Right renal cortex interstitium (tissue), 3 donors: ENCODE measurements around the gene SLC5A4. TPM values are rescaled to one million over a fixed set of nuclear protein-coding genes. Genes with fewer than 3 reads are reported as not detected.
A peak's percentile ranks its signal among the peaks of the same experiment; 100 is the strongest.
"Not testable (repeated sequence)": the region's sequence is repeated elsewhere in the genome, so short reads cannot be mapped to it uniquely, and the experiment has no call there.

ENCODE experiments used
- DNase-seq, 3 donors: peaks; one replicate each; pipeline ENCODE4 v3.0.0-alpha.2; 2013; ENCODE audit warnings: low read depth in 3 of 3, low spot score in 2 of 3
- polyA plus RNA-seq, 3 donors: library from polyadenylated mRNA; unstranded; fragments of 120-200 nt; gene quantifications; one replicate each; pipeline ENCODE4 v1.2.1, GENCODE V29; 2013; ENCODE audit not compliant: insufficient read length in 3 of 3

The SLC5A4 gene
- polyA plus RNA-seq, result 1 to 10 TPM in 2 of 3 donors, under 1 TPM in 1; 0.64 to 1.5 (median 1.0) TPM

DNA sequence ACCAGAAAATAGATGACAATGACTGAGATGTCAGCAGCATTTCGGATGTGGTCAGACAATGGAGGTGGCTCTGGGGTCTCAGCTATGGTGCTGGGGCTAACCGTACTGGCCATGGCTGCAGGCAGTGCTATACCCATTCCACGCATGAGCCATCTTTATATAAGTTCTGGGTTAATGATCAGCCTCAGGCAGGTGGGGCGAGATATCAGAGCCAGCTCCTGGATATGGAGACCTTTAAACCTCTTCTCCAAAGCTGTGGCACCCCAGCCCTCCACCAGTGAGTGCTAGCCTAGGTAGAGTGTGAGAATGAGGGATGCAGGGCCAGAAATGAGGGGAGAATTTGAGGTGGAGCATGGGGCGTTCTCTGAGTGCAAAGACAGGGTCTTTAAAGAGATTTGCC lies at the start of gene SLC5A4:
TSS of gene SLC5A4 (minus strand) at position 131 of the 400 bp plus-strand sequence. CDS start at position 113, 18 bp downstream.
- no peak for DNase-seq

DNA sequence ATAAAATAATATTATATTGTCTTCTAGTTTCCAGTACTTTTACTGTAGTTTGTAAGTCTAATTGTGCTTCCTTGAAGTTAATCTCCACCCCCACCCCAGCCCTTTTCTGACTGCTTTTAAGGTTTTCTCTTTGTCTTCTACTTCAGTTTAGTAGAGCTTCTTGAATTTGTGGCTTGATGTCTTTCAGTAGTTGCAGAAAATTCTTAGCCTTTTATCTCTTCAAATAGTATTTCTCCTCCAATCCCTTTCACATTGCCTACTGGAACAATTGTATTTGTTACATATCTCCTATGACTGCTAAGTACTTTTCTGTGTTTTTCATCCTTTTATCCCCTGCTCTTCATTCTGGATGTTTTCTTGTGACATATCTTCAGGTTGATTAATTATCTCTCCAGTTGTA lies 38.8 kb upstream of the SLC5A4 start:
- DNase-seq, result not testable (repeated sequence)

DNA sequence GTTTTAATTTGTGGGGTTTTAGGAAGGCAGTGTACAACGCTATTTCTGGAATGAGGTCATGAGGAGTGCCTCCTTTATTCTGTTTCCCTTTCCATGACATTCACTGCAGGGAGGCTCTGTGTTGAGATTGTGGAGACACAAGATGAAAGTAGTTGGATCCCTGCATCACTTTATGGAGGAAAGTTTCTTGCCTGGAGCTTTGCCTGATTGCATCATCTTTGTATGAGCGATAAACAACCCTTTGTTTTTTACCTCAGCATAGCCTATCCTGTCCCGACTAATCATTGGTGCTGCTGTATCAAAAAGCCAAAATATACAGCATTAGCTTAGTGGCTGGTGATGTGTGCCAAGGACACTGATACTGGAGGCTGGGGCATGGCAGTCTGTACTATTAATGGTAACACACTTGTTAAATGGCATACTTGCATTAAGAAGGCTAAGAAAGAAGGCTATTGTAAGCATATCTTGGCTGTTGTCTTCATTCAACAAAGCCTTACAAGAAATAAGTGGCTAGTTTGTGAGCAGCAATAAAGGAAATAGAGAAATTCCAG lies 31.2 kb upstream of the SLC5A4 start:
- DNase-seq, result no peak

DNA sequence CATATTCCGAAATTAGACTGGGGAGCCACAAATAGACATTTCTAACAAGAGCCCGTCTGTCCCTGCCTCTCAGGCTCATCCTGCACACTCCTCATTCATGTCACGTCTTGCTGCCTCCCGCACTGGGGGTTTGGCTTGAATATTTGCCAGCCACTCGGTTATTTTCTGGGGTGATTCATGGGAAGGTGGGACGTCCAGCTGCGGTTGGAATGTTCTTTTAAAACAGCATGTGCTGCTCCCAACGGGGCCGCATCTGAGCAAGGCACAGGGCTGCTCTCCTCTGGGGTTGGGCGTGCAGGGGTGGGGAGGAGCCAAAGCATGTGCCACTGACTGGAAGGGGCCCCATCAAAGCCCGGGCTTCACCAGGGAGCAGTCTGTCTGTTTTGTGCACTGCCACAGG lies 25.9 kb upstream of the SLC5A4 start:
- DNase-seq, result no peak

DNA sequence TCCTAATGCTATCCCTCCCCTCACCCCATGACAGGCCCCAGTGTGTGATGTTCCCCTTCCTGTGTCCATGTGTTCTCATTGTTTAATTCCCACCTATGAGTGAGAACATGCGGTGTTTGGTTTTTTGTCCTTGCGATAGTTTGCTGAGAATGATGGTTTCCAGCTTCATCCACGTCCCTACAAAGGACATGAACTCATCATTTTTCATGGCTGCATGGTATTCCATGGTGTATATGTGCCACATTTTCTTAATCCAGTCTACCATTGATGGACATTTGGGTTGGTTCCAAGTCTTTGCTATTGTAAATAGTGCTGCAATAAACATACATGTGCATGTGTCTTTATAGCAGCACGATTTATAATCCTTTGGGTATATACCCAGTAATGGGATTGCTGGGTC lies 20.2 kb upstream of the SLC5A4 start:
- not testable (repeated sequence) for DNase-seq

DNA sequence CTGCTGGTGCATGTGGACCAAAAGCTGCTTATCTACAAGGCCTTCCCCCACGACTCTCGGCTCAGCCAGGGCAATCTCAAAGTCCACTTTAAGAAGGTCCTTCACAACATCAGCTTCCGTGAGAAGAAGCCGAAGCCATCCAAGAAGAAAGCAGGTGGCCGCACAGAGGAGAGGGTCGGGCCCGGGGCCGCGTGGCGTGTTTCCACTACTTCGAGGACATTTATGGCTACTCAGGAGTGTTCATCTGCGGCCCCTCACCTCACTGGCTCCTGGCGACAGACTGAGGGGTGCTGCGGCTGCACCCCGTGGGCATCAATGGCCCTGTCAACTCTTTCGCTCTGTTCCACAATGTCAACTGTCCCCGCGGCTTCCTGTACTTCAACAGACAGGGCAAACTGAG lies 16.2 kb upstream of the SLC5A4 start:
- no peak for DNase-seq

DNA sequence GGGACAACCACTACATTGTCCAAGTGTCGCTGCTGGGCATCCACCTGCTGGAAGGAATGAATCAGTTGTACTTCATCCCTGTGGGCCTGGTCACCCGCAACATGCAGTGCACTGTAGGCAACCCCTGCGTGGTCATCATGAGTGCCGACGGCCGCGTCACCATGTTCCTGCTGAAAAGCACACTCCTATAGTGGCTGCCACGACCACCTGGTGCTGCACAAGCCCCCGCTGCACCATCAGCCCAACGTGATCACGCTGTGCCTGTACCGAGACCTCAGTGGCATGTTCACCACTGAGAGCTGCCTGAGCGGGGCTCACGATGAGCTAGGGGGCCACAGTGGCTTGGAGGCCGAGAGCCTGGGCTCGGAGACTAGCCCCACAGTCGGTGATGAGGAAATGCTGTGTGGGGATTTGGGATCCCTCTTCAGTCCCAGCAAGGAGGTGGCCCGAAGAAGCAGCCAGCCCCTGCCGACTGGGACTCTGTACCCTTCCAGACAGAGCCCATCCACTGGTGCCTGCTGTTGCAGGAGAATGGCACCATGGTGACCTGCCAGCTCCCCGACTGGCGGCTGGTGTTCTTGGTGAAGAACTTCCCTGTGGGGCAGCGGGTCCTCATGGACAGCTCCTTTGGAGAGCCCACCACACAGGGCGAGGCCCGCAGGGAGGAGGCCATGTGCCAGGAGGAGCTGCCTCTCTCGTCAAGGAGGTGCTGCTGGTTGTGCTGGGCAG lies 15.7 kb upstream of the SLC5A4 start:
- no peak for DNase-seq

DNA sequence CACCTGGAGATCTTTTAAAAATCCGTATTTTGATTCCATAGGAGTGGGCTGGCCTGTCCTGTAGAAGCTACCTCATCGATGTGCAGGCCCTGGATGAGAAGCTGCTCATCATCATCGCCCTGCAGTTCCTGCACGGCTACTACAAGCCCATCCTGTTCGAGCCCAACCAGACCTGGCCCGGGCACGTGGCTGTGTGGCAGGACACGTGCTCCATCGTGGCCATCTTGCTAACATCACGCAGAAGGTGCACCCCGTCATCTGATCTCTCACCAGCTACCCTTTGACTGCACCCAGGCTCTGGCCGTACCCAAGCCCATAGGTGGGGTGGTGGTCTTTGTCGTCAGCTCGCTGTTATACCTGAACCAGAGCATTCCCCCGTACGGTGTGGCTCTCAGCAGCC lies 14.2 kb upstream of the SLC5A4 start:
- no peak for DNase-seq

DNA sequence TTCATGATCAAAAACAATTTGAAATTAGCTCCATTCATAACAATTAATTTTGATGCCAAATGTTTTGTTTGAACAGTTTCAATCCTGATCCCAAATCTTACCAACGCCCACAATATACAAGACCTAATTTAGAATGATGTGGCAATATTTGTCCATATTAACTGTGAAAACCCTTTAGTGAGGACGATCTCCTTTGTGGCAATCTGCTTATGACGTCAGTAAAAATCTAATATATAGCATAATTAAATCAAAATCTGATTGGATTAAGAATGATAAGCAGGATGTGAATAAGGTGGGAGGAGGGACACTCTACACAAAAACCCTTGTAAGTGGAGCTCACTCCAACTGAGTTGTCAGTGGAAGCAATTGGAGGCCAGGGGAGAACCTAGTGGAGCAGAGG lies 11.9 kb upstream of the SLC5A4 start:
- DNase-seq, result no peak

DNA sequence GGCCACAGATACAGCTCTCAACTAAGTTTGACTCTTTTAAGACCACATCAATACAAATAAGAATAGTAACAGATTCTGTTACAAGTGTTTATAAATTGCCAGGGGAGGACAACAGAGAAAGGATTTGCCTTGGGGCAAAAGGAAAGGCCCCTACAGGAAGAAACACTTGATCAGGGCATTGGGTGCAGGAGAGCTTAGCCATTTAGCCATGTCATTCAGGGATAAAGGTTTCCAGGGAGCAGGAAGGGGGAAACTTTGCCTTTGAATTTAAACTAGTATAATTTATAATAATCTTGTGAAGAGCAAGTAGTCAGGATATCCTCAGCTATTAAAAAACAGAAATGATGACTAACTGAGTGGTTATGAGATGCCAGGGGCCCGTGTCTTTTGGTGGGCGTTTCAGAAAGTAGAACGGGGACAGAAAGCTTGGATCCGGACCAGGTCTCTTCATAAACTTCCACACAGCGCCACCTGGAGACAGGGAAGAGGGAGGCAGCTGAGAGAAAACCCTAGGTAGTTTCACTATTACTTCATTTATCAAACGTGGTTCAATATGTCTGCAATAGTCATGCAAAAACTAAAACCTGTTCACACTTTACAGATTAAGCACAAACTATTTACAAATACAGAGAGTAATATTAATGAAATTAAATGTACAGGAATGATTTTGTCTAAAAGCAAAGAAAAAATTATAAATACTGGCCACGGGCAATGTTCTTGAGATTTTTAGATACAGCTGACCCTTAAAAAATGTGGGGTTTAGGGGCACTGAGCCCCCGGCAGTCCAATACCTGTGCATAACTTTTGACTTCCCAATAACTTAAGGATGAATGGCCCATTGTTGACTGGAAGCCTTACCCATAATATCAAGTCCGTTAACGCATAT lies 11.0 kb upstream of the SLC5A4 start:
- DNase-seq, result peak; percentile 21 to 51 (median 48)

DNA sequence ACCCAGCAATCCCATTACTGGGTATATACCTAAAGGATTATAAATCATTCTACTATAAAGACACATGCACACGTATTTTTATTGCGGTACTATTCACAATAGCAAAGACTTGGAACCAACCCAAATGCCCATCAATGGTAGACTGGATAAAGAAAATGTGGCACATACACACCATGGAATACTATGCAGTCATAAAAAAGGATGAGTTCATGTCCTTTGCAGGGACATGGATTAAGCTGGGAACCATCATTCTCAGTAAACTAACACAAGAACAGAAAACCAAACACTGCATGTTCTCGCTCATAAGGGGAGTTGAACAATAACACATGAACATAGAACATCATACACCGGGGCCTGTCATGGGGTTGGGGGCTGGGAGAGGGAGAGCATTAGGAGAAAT lies 8.5 kb upstream of the SLC5A4 start:
- not testable (repeated sequence) for DNase-seq

DNA sequence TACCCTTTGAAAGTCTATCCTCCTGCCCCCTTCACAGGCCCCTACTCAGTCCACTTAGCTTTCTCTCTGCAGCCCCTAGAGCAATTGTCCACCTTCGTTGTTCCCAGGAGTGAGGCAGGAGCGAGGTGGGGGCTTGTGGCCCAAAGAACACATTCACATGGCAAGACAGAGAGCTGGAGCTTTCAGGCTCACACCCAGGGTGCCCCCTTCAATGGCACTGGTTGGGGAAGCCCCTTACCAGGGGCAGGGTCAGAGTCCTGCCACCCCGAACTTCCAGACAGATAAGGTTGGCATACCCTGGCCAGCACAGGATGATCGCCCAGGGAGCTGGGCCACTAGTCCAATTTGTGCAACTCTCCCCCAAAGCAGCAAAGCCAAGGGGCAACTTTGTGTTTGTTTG lies 6.2 kb upstream of the SLC5A4 start:
- DNase-seq, result no peak

DNA sequence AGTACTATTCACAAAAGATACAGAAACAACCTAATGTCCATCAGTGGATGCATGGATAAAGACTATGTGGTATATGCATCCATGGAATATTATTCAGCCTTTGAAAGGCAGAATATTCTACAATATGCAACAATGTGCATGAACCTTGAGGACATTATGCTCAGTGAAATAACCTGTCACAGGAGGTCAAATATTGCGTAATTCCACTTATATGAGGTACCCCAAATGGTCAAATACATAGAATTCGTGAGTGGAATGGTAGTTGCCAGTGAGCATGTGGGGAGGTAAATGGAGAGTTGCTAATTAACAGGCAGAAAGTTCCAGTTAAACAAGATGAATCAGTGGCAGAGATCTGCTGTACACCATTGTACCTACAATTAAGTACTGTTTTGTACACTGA lies 3.6 kb upstream of the SLC5A4 start:
- DNase-seq, result no peak

DNA sequence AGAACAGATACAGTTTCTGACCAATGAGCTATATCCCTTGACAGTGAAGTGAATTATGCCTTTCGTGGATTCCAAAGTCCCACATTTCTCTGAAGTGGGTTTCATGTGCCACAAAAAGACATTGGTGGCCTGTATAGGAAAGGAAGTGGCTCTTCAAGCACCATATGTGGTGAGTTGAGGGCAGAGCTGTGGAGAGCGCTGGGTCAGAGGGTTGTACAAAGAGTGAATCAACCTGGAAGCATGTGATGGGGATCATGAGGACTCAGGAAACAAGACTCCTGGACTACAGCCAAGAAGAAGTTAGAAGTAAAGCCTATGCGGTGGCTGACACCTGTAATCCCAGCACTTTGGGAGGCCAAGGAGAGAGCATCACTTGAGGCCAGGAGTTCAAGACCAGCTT lies 579 bp upstream of the SLC5A4 start:
- DNase-seq, result no peak

DNA sequence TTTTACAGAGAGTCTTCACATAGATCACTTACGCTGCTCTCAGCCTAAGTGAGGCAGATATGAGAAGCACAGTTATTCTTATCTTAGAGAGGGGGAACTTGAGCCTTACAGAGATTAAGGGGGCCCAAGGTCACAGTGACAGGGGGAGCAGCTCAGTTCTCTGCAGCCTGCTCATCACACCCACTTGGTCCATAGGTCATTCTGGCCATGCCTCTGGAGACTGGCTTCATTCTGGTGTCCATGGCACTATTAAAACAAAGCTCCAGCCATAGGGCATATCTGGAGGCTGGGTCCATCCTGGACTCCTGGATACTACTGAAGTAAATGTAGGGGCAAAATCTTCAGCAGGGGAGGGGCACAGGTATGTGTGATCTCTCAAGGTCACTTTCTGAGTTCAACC lies 5.9 kb downstream of the SLC5A4 start:
- no peak for DNase-seq

DNA sequence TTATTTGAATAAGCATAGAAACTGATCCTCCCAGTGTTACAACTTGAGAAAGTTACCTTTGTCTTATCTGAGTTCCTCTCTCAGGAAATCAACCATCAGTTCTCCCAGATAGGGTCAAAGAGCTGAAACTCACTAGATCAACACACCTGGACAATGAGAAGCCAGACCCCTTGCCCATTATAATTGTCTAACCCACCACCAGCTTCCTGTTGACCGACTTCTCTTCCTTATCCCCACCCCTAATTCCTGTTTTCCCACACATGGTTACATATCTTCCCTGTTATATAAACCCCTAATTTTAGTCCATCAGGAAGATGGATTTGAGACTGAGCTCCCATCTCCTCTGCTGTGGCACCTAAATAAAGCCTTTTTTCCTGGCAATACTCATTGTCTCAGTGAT lies 6.9 kb downstream of the SLC5A4 start:
- no peak for DNase-seq

DNA sequence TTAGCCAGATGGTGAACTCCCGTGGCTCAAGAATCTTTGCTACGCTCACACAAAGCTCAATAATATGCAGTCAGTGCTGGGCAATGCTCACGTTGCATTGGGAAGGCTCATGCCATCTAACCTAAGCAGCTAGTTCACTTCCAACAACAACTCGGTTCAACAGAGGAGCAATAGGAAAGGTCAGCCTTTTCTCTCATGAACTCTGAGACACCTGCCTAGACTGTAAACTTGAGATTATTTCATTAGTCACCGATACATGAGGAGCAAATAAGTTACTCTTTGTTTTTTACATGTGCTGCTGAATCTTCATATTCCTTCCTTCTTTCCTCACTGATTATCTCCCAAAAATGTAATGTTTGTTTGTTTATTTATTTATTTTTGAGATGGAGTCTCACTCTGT lies 9.0 kb downstream of the SLC5A4 start:
- DNase-seq, result no peak

DNA sequence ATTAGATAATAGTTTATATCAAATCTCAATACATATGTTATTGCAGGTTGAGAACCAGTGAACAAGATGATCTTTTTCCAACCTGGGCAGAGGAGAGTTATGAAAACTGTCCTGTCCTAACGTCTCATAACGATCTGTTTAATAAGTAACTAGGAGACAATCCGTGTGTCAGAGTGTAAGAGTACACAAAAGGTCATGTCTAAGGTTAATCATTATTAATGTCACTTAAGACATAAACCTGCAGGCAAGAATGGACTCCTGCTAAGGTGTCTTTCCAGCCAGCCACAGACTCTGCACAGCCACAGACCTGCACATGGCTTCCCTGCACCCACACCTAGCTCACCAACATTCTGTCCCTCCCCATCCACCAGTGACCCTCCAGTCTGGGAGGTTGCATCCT lies 10.1 kb downstream of the SLC5A4 start:
- DNase-seq, result no peak

DNA sequence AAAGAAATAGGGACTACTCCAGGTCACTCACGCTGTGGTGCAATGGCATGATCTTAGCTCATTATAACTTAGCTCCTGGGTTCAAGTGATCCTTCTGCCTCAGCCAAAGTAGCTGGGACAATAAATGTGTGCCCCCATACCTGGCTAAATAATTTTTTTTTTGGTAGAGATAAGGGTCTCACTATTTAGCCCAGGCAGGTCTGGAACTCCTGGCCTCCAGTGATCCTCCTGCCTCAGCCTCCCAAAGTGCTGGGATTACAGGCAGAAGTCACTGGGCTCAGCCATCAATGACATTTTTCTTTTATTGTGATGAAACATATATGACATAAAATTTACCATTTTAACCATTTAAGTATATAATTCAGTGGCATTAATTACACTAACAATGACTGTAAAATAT lies 10.6 kb downstream of the SLC5A4 start:
- no peak for DNase-seq

DNA sequence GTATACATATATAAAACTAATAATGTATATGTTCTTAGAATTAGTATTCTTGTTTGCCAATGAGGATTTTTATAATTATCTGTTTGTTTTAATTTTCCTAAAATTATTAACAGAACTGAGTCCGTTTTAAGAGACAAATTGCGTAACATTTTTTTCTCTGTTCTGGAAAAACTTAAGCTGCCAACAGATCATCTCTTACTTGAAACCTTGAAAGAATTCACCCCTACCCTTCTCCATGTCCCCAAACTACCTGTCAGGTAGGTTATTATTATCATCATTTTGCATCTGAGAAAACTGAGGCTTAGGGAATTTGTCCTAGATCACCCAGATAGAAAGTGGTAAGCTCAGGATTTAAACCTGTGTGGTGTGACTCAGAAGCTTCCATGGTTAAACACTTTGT lies 14.7 kb downstream of the SLC5A4 start:
- no peak for DNase-seq

DNA sequence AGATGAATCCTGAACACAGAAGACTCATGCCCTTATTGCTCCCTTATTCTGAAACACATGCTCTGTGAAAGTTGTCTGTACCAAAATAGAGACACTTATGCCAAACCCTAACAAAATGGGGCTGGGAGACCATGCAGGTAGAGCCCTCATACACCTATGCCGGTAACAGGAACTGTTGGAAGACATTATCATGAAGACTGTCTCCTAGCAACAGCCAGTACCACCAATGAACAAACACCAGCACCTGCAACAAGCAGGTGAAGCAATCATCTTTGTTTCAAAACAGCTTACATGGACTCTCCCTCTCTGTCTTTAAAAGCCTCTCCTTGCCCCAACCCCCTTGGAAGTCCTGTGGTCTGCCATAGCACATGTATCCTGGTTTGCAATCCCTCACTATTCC lies 17.2 kb downstream of the SLC5A4 start:
- no peak for DNase-seq

DNA sequence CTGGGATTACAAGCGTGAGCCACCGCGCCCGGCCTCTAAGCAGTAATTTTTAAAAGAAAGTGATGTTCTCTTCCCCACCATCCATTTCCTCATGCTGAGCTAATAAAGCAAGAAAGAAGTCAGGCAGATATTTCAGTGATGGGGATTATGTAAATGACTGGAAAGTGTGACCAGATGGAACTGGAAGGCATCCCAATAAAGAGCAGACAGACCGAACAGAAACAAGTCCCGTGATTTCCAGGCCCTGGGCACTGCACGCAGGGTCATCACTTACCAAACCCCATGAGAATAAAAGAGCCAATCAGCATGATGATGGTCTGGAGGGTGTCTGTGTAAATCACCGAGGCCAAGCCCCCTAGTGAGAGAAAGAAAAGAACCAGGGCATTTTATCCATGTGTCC lies 18.2 kb downstream of the SLC5A4 start:
- DNase-seq, result no peak
